Activated CD4-positive, alpha-beta T cell treated with anti-CD3 and anti-CD28 coated beads for 36 hours (primary cell): ENCODE data around the gene MSI2. TPM values are rescaled to one million over a fixed set of nuclear protein-coding genes. Genes with fewer than 3 reads are reported as not detected.

Experiments used
- ATAC-seq: fragments of 200-7000 bp; cut with Tn5 transposase; one replicate; pipeline ENCODE4 v1.10.0; 2021; ENCODE audit warnings: mild to moderate bottlenecking, moderate library complexity
- CTCF ChIA-PET: fragments of 350-600 bp; sonication (Branson Sonifier 250); formaldehyde crosslinking; loops from one replicate; lab custom pipeline; 2021; ENCODE audit warnings: antibody characterized with exemption; lab: Charles Lee
- POLR2A ChIA-PET: fragments of 350-600 bp; sonication (Branson Sonifier 250); formaldehyde crosslinking; loops from one replicate; lab custom pipeline; 2021; ENCODE audit warnings: antibody characterized with exemption, inconsistent platforms; lab: Charles Lee
- DNase-seq: peaks from one replicate; pipeline ENCODE4 v3.0.0-alpha.2; 2020
- H3K27ac Mint-ChIP-seq: one replicate; pipeline ENCODE4 v1.8.0; 2021; ENCODE audit warnings: mixed read lengths
- H3K27me3 Mint-ChIP-seq: one replicate; pipeline ENCODE4 v1.8.0; 2021; ENCODE audit warnings: mixed read lengths
- H3K36me3 Mint-ChIP-seq: one replicate; pipeline ENCODE4 v1.8.0; 2021; ENCODE audit warnings: low read depth, mixed read lengths
- H3K4me1 Mint-ChIP-seq: one replicate; pipeline ENCODE4 v1.8.0; 2021; ENCODE audit warnings: mixed read lengths
- H3K4me3 Mint-ChIP-seq: one replicate; pipeline ENCODE4 v1.8.0; 2021; ENCODE audit warnings: mild to moderate bottlenecking, moderate library complexity, mixed read lengths
- H3K9me3 Mint-ChIP-seq: one replicate; pipeline ENCODE4 v1.8.0; 2021; ENCODE audit warnings: low read depth, mixed read lengths
- intact Hi-C, 2 experiments: fragments of 100-400 bp; cut with DNase I in 1 of 2; cut with micrococcal nuclease in 1 of 2; formaldehyde crosslinking; loops; one replicate each; pipeline versions ENCODE4 v1.14.2 to v1.15.1; 2022 to 2024; cut with DNase I, micrococcal nuclease
- total RNA-seq, 2 experiments: library from RNA; stranded (reverse); gene quantifications; one replicate each; pipeline ENCODE4 v1.2.3, GENCODE V29; 2021

MSI2 gene
- total RNA-seq, 2 experiments from 2014 or later = 55.3 to 57.2 TPM

DNA sequence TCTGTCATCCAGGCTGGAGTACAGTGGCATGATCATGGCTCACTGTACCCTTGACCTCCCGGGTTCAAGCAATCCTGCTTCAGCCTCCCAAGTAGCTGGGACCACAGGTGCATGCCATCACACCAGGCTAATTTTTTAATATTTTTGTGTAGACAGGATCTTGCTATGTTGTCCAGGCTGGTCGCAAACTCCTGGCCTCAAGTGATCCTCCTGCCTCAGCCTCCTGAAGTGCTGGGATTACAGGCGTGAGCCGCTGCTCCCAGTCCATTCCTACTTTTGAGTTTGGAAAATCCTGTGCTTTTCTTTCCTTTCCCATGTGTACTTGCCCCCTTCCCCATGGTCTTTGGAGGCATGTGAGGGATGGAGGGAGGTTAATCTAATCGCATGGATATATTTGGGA is 60.0 kb downstream of the MSI2 start:
- intact Hi-C loops = no loop called here
- POLR2A ChIA-PET = no interaction called here

DNA sequence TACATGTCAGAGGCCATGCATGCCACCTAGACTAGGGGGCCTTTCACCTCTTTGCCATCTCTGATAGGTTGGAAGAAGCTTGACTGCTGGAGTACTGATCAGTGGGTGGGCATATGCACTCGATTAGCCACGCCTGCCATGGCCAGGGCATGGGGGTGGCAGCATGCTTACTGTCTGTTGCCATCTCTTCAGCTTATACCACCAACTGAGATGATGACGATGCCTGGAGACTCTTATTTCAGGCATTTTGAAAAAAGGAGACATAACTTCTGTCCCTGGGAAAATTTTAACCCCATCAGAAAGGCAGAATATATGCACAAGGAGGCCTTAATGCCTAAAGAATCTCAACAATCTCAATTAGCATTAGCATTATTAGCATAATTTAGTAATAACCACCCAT is 60.8 kb downstream of the MSI2 start:
- no peak overlapping the region for H3K4me3 Mint-ChIP-seq
- H3K36me3 Mint-ChIP-seq = peaks cover 13% of the 10 kb centered on the region
- CTCF ChIA-PET = no interaction called here
- no peaks in the 10 kb centered on the region for H3K4me1 Mint-ChIP-seq
- no peaks in the 10 kb centered on the region for H3K27me3 Mint-ChIP-seq
- no peak for ATAC-seq
- POLR2A ChIA-PET = no interaction called here
- no peak for DNase-seq
- H3K9me3 Mint-ChIP-seq = no peaks in the 10 kb centered on the region
- intact Hi-C loops = no loop called here
- no peak overlapping the region for H3K27ac Mint-ChIP-seq

More for the DNA sequence above, 60.0 kb downstream of the MSI2 start:
- H3K4me3 Mint-ChIP-seq = no peak overlapping the region
- peaks cover 13% of the 10 kb centered on the region for H3K36me3 Mint-ChIP-seq
- H3K27ac Mint-ChIP-seq = no peak overlapping the region
- CTCF ChIA-PET = interaction anchor here (0.6 kb wide), 1 partner anchor 16 kb away, joined by 5 read pairs; no protein-coding TSS in a partner anchor
- DNase-seq (no peak), ATAC-seq (no peak)
- no peaks in the 10 kb centered on the region for H3K27me3 Mint-ChIP-seq
- H3K4me1 Mint-ChIP-seq = no peaks in the 10 kb centered on the region
- H3K9me3 Mint-ChIP-seq = no peaks in the 10 kb centered on the region

- CTCF ChIA-PET = no interaction called here
- POLR2A ChIA-PET = no interaction called here
These were observed 62.6 kb downstream of the MSI2 start for GRCh38 chr17:57318913-57319312.

GRCh38 chr17:57319806-57320205 is 63.5 kb downstream of the MSI2 start:
- no peak for ATAC-seq
- POLR2A ChIA-PET = no interaction called here
- no peak for DNase-seq
- Mint-ChIP-seq H3K27me3 (no peaks in the 10 kb centered on the region), H3K27ac (no peak overlapping the region), H3K36me3 (peaks cover 8% of the 10 kb centered on the region), H3K4me1 (no peaks in the 10 kb centered on the region), H3K4me3 (no peak overlapping the region), H3K9me3 (no peaks in the 10 kb centered on the region)
- intact Hi-C loops = no loop called here
- CTCF ChIA-PET = no interaction called here

More at GRCh38 chr17:57318913-57319312, 62.6 kb downstream of the MSI2 start:
- intact Hi-C loops = no loop called here
- peaks cover 7% of the 10 kb centered on the region for H3K36me3 Mint-ChIP-seq
- no peaks in the 10 kb centered on the region for H3K9me3 Mint-ChIP-seq
- no peak for DNase-seq
- no peaks in the 10 kb centered on the region for H3K4me1 Mint-ChIP-seq
- no peaks in the 10 kb centered on the region for H3K27me3 Mint-ChIP-seq
- no peak overlapping the region for H3K27ac Mint-ChIP-seq
- ATAC-seq = no peak
- H3K4me3 Mint-ChIP-seq = no peak overlapping the region

- no peak overlapping the region for H3K27ac Mint-ChIP-seq
- peaks cover 23% of the 10 kb centered on the region for H3K4me1 Mint-ChIP-seq
- CTCF ChIA-PET = interaction anchor here (1.2 kb wide), 1 partner anchor 80 kb away, joined by 3 read pairs; no protein-coding TSS in a partner anchor
These were observed 67.1 kb downstream of the MSI2 start for GRCh38 chr17:57323391-57323790.

DNA sequence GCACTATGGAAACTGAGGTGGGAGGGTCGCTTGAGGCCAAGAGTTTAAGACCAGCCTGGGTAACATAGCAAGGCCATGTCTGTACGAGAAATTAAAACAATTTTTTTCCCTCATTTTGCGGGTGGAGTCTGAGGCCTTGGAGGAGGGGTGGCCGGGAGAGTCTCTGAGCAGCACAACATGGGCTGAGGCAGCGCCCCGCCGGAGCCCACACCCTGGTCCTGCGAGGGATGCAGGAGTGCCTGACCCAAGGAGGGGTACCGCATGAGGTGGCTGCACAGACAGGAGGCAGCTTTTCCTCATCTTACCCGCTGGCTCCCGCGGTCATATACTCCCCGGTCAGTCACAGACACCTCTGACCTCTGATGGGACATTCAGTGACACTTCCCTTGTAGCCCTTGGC is 67.7 kb downstream of the MSI2 start:
- no peaks in the 10 kb centered on the region for H3K27me3 Mint-ChIP-seq
- intact Hi-C loops = no loop called here
- ChIA-PET POLR2A (no interaction called here), CTCF (interaction anchor here (1.2 kb wide), 1 partner anchor 81 kb away, joined by 3 read pairs; no protein-coding TSS in a partner anchor)
- no peak overlapping the region for H3K27ac Mint-ChIP-seq
- ATAC-seq = no peak
- H3K36me3 Mint-ChIP-seq = peaks cover 12% of the 10 kb centered on the region
- peaks cover 26% of the 10 kb centered on the region for H3K4me1 Mint-ChIP-seq
- no peak for DNase-seq
- no peak overlapping the region for H3K4me3 Mint-ChIP-seq
- H3K9me3 Mint-ChIP-seq = no peaks in the 10 kb centered on the region

More at GRCh38 chr17:57323391-57323790, 67.1 kb downstream of the MSI2 start:
- DNase-seq (no peak), ATAC-seq (no peak)
- Mint-ChIP-seq H3K9me3 (no peaks in the 10 kb centered on the region), H3K27me3 (no peaks in the 10 kb centered on the region), H3K4me3 (no peak overlapping the region), H3K36me3 (peaks cover 16% of the 10 kb centered on the region)
- intact Hi-C loops = no loop called here
- POLR2A ChIA-PET = no interaction called here

DNA sequence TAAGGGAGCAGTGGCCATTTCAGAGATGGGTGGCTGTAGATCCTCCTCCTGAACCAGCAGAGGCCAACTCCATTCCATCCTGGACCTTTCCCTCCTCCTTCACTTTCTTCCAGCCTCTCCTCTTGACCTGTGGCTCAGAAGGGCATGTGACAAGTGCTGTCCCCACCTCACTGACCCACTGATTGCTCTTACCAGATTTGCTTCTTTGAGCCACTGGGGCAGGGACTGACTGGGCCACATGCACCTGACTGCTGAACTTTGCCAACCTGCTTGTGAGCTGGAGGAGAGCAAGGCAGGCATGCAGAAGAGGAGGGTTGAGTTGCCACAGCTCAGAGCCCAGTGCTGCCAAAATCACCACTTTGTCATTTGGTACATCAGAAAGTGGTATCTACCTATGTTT is 68.3 kb downstream of the MSI2 start:
- Mint-ChIP-seq H3K4me1 (peaks cover 29% of the 10 kb centered on the region), H3K4me3 (no peak overlapping the region), H3K9me3 (no peaks in the 10 kb centered on the region), H3K27me3 (no peaks in the 10 kb centered on the region), H3K27ac (no peak overlapping the region), H3K36me3 (peaks cover 12% of the 10 kb centered on the region)
- ChIA-PET POLR2A (no interaction called here), CTCF (interaction anchor here (1.2 kb wide), 1 partner anchor 82 kb away, joined by 3 read pairs; no protein-coding TSS in a partner anchor)
- DNase-seq (no peak), ATAC-seq (no peak)
- intact Hi-C loops = no loop called here

GRCh38 chr17:57326336-57326735 is 70.0 kb downstream of the MSI2 start:
- intact Hi-C loops = no loop called here
- DNase-seq (no peak), ATAC-seq (no peak)
- ChIA-PET POLR2A (interaction anchor here (0.7 kb wide), 1 partner anchor 68 kb away, joined by 3 read pairs; no protein-coding TSS in a partner anchor), CTCF (interaction anchor here (0.6 kb wide), 1 partner anchor 95 kb away, joined by 4 read pairs; no protein-coding TSS in a partner anchor)
- peaks cover 37% of the 10 kb centered on the region for H3K4me1 Mint-ChIP-seq
- H3K9me3 Mint-ChIP-seq = no peaks in the 10 kb centered on the region
- no peak overlapping the region for H3K4me3 Mint-ChIP-seq
- no peaks in the 10 kb centered on the region for H3K27me3 Mint-ChIP-seq
- H3K36me3 Mint-ChIP-seq = peaks cover 12% of the 10 kb centered on the region
- no peak overlapping the region for H3K27ac Mint-ChIP-seq

DNA sequence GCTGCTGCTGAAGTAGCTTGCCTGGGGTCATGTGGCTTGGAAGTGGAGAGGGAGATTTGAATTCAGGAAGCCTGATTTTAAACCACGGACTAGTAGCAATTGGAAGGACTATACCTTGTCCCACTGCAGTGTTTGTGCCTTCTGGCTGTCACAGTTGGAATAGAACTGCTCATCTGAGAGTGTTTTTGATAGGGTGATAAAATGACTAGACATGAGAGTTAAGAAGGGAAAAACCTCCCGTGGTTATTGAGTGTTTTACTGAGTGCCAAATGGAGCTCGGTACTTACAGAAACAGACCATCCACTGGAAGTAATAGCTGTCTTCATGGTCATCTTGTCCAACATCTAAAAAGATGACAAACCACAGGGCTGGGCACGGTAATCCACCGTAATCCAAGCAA is 70.4 kb downstream of the MSI2 start:
- no peak overlapping the region for H3K4me3 Mint-ChIP-seq
- CTCF ChIA-PET = interaction anchor here (0.6 kb wide), 1 partner anchor 94 kb away, joined by 4 read pairs; no protein-coding TSS in a partner anchor
- ATAC-seq = peak; percentile 43
- H3K9me3 Mint-ChIP-seq = no peaks in the 10 kb centered on the region
- no peak overlapping the region for H3K27ac Mint-ChIP-seq
- intact Hi-C loops = no loop called here
- POLR2A ChIA-PET = interaction anchor here (0.7 kb wide), 1 partner anchor 68 kb away, joined by 3 read pairs; no protein-coding TSS in a partner anchor
- H3K4me1 Mint-ChIP-seq = peaks cover 38% of the 10 kb centered on the region
- H3K27me3 Mint-ChIP-seq = no peaks in the 10 kb centered on the region
- no peak for DNase-seq
- peaks cover 12% of the 10 kb centered on the region for H3K36me3 Mint-ChIP-seq

DNA sequence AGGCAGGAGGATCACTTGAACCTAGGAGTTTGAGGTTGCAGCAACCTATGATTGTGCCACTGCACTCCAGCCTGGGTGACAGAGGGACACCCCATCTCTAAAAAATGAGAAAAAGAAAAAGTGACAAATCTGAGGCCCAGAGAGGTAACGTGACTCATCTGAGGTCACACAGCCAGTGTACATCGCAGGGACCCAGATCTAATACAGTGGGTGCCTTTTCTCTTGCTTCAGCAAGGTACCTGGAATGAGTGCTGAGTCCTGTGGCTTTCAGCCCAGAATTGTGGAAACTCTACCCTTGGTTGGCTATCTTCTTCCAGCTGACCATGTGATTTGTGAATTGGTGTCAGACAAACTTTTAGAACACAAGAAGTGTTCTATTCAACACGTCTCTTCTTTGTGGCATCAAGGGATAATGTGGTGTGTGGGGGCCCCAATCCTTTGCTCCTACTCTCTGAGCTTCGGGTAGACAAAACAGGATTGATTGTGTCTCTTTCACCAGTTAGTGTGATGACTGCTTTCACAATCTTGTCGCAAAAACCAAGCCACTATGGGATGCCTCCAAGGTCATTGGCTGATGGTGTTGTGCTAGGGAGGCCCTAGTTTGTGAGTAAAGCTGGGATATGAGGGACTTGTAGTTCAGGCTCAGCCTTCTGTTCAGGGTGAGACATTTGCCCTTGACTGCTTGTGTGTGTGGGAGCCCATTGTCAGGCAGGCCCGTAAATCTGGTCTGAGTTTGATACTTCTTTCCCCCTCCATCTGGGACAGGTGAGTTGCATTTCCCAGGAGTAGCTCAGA is 71.0 kb downstream of the MSI2 start:
- intact Hi-C loops = no loop called here
- CTCF ChIA-PET = interaction anchor here (0.6 kb wide), 1 partner anchor 94 kb away, joined by 4 read pairs; no protein-coding TSS in a partner anchor
- POLR2A ChIA-PET = interaction anchor here (0.7 kb wide), 1 partner anchor 69 kb away, joined by 3 read pairs; no protein-coding TSS in a partner anchor
- ATAC-seq = peak; percentile 81
- H3K4me1 Mint-ChIP-seq = peaks cover 38% of the 10 kb centered on the region
- no peak overlapping the region for H3K27ac Mint-ChIP-seq
- H3K4me3 Mint-ChIP-seq = no peak overlapping the region
- peak; percentile 20 for DNase-seq
- peaks cover 12% of the 10 kb centered on the region for H3K36me3 Mint-ChIP-seq
- H3K27me3 Mint-ChIP-seq = no peaks in the 10 kb centered on the region
- no peaks in the 10 kb centered on the region for H3K9me3 Mint-ChIP-seq

GRCh38 chr17:57328109-57328882 is 72.0 kb downstream of the MSI2 start:
- Mint-ChIP-seq H3K36me3 (peaks cover 12% of the 10 kb centered on the region), H3K4me1 (peaks cover 38% of the 10 kb centered on the region), H3K4me3 (no peak overlapping the region), H3K27me3 (no peaks in the 10 kb centered on the region), H3K9me3 (no peaks in the 10 kb centered on the region), H3K27ac (no peak overlapping the region)
- ChIA-PET POLR2A (no interaction called here), CTCF (interaction anchor here (0.6 kb wide), 1 partner anchor 87 kb away, joined by 3 read pairs; no protein-coding TSS in a partner anchor)
- DNase-seq (no peak), ATAC-seq (no peak)
- intact Hi-C loops = no loop called here
